ENCODE measurements around the gene ZNF275.
"Not testable (repeated sequence)": the region's sequence is repeated elsewhere in the genome, so short reads cannot be mapped to it uniquely, and the experiment has no call there.

Gene ZNF275

GRCh38 chrX:153319295-153320046 lies 14.5 kb upstream of the ZNF275 start:
- no peak for DNase-seq

DNA sequence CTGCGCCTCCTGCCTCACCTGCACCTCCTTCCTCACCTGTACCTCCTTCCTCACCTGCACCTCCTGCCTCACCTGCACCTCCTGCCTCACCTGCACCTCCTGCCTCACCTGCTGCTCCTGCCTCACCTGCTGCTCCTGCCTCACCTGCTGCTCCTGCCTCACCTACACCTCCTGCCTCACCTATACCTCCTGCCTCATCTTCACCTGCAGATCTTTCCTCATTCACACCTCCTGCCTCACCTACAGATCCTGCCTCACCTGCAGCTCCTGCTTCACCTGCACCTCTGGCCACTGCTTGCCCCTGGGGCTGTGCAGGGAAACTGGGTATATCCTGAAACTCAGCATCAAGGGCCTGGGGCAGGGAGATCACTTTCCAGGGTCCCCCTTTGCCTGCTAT lies 13.9 kb upstream of the ZNF275 start:
- DNase-seq: not testable (repeated sequence)

DNA sequence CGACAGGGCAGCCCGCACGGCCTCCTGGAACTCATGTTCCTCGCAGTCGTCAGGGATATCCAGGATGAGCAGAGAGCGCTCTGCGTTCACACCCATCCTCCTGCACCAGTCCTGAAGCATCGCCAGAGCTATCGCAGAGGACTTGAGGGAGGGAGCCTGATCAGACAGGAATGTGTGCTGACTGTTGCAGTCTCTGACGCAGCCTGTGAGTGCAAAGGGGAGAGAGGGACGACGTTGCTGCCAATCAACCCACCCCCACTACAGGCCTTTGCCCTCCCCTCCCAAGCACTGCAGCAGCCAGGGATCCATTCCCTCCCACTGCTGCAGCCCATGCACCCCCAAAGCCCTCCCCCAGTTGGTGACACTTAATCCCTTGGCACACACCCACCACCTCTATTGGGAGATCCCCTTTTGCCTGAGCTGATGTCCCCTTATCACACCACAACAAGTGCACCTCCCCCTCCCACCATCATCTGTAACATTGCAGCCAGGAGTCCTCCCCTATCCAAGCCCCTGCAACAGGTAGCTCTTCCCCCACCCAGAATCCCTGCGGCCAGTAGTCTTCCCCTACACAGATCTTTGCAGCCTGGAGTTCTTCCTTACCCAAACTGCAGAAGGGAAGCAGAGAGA lies 13.3 kb upstream of the ZNF275 start:
- no peak for DNase-seq

DNA sequence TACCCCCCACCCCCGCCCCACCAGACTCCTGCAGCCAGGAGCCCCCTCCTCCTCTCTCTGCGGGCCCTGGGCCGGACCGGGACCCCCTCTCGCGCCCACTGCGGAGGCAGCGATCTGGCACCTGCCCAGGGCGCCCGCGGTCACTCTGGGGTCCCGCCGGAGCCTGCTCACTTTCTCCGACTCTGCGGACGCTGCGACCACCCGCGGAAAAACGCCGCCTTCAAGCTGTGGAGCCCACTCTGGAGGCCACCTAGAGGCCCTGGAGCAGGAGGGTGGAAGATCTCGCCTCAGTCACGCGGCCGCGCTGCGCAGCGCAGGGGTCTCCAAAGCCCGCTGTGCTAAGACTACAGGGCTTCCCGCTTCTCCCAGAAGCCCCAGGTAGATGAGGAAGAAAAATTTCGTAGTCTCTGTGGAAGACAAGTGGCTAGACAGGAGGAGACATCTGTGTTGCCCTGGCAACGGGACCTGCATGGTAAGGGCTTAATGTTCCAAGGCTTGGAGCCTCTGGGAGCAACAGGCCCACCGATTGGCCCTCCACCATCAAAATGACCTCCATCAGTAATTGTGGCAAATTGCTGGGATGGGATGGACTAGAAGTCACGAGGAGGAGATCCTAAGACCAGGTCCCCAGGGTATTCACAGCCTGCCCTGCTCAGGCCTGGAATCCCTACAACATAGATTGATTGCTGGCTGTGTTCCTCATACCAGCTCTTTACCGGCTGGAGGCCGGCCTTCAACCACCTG lies 12.4 kb upstream of the ZNF275 start, which contains the start of gene PNMA6F:
Gene PNMA6F, minus strand, starts transcription at position 387 of the 744 bp plus-strand sequence. CDS start 1,093 bp downstream, outside the sequence.
- DNase-seq: no peak

DNA sequence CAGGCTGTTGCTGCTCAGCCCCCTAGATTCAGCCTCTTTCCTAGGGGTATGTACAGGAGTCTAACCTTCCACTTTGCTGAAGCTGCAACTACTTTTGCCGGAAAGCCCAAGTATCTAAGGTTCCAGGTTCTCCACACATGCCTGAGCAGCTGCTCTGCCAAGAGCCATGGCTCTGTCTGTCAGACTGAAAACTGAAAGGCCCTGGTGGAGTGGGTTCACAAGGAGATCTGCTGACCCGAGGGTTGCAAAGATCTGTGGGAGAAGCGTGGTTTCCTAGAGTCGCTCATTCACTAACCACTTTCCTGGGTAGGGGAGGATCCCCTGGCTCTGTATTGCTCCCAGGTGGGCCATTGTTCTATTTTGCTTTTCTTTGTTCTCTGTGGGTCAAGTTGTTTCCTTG lies 6.4 kb upstream of the ZNF275 start:
- DNase-seq: no peak

DNA sequence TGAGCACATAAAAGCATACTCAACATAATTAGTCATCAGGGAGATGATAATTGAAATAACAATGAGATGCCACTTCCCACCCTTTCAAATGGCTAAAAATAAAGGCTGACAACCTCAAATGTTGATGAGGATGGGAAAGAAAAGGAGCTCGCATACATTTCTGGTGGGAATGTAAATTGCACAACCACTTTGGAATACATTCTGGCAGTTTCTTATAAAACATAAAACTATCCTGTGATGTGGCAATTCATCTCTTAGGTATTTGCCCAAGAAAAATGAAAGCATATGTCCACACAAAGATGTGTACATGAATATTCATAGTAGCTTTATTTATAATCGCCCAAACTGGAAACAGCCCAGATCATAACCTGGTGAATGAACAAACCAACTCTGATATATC lies 687 bp upstream of the ZNF275 start:
- DNase-seq: no peak

GRCh38 chrX:153334654-153335295 lies 822 bp downstream of the ZNF275 start:
- no peak for DNase-seq

DNA sequence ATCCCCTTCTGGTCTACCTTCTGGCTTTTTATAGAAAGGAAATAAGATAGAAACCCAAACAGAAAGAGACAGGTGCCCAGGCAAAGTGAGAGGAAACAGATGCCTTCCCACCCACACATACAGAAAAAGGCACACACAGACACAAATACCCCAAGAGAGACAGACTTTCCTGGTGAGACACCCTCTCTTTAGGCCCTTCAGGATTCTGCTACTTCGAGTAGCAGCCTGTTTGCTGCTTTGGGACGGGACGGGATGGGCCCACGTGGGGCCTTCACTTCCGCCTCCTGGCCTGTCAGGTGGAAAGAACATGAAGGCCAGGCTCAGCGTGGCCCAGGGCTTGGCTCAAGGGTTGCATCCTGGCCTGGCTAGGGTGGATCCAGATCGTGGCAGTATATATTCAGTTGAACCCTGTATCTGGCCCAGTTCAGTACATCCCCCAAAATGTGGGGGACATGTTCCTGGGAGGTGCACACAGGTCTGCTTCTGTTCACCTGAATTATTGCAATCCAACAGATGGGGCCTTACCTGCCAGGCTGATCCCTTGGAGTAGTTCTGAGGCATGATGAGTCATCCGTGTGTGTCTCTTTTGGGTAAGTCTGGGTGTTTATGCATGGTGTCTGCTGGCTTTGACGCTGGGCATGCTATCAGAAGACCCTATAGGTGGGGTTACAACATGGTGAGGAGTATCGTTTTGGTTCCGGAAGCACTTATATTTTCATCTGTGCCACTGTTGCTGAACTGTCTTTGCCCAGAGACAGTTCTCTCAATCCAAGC lies 2.4 kb downstream of the ZNF275 start:
- no peak for DNase-seq

DNA sequence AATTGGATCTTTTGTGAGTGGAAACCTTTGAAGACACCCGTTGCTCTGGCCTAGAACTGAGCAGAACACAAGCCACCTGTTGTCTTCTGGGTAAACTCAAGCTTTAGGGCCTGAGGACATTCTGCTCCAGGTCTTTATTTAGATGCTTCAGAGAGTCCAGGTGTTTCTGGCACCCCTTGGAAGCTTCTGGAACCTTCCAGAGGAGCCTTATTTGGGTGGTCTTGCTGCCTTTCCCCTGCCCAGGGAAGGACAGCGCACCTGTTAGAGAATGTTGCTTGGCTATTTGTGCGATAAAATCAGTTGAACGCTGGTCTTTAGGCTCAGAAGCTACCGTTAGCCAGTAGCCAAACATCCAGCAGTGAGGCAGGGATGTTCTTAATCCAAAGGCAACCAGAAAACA lies 3.0 kb downstream of the ZNF275 start:
- DNase-seq: no peak

DNA sequence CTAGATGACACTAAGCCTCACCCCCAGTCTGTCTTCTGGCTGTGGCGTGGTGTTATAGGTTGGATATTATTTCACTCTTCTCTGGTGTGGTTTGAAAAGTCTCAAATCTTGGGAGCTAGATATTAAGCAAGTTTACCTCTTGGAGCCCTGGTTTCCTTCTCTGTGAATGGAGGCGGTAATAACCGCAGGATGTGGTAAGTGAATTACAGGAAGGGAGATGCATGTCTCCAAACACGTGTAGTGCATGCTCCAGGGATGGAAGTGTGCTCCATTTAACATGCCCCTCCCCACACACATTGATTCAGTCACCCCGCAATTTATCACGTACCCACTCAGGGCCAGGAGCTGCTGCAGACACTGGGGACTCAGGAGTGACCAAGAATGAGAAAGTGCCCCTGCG lies 4.9 kb downstream of the ZNF275 start:
- no peak for DNase-seq

GRCh38 chrX:153339662-153340061 lies 5.7 kb downstream of the ZNF275 start:
- no peak for DNase-seq

DNA sequence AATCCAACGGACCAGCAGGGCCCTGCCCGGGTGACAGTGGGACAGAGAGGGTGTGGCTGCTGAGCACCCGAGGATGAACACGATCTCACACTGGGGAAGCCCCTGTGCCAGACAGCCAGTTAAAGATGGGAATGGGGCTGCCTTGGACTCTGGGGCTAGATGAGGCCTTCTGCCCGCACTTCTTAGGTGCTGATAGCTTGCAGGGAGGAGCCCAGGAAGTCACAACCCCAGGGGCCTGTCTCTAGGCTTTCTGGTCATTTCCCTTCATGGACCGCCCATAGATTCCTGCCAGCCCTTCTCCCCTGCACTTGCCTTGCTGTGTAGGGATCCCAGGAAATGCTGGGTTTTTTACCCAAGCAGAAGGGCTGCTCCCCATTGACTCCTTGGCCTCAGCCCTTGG lies 6.2 kb downstream of the ZNF275 start:
- DNase-seq: no peak

DNA sequence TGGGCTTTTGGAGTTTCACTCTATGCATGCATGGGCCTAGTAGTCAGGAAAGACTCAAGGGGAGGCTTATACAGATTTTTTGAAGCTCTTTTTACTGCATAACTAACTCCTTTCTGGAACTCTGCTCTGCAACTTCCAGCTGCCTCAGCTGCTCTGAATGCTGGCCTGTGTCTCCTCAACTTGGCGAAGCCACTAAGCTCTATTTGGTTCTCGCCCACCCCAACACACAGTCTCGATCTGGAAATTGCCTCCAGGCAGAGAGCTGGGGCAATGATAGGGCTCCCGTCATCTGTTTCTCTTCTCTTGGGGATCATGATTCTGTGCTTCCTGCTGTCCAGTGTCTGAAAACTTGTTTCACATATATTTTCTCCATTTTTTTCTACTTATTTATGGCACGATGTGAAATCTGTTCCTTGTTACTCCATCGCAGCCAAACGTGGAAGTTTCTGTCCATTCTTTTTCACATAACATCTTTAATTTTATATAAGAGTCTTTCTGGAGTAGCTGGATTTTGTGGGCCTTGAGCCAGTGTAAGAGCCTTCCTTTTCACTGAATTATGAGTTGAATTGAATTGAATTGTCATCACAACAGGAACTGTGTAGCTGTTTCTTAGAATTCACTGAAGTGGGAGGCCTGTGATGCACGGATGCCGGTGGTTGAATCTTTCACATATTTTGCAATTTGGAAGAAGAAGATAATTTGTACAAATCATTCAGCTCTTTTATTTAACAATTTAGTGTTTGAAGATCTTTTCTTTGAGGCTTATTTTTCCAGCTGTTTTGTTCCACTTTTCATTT lies 9.0 kb downstream of the ZNF275 start:
- no peak for DNase-seq

DNA sequence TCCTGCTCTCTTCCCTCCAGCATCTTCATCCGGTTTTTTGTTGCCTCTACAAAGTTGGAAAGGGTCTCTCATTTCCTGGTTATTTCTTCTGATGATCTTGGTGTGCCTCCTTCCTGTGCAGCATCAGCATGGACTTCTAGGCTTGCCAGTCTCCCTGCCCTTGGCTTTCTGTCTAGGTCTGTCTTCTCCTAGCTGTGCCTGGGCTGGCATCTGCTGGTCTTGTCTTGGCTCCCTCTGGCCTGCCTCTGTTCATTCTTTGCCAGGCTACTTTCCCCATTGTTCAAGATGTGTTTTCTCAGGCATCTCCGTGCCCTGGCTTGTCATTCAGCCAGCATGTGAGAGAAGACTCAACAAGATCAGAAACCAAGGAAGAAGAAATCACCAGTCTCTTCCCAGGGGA lies 9.7 kb downstream of the ZNF275 start:
- DNase-seq: no peak

DNA sequence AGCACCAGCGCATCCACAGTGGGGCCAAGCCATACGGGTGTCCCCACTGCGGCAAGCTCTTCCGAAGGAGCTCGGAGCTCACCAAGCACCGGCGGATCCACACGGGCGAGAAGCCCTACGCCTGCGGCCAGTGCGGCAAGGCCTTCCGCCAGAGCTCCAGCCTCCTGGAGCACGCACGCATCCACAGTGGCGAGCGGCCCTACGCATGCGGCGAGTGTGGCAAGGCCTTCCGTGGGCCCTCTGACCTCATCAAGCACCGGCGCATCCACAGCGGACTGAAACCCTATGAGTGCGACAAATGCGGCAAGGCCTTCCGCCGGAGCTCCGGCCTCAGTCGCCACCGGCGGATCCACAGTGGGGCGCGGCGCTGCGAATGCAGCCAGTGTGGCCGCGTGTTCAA lies 13.6 kb downstream of the ZNF275 start:
- no peak for DNase-seq

- no peak for DNase-seq
These were observed 14.5 kb downstream of the ZNF275 start for GRCh38 chrX:153348421-153348820.

DNA sequence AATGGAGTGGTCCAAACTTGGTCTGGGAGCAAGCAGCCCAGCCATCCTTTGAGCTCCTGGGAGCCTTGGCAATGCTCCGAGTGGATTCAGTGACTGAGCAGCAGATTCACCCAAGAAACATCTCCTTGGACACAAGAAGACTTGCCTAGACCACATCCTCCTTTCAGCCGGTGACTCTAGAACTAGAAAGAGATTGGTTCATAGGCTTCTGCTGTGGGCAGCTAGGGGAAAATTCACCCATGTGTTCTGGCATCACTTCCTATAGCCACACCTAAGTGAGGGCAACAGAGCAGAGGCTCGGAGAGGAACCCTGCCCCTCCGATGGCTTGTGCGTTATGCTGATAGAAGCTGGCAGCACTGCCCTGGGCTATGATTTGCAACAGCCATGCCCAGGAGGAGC lies 16.0 kb downstream of the ZNF275 start:
- DNase-seq: no peak

DNA sequence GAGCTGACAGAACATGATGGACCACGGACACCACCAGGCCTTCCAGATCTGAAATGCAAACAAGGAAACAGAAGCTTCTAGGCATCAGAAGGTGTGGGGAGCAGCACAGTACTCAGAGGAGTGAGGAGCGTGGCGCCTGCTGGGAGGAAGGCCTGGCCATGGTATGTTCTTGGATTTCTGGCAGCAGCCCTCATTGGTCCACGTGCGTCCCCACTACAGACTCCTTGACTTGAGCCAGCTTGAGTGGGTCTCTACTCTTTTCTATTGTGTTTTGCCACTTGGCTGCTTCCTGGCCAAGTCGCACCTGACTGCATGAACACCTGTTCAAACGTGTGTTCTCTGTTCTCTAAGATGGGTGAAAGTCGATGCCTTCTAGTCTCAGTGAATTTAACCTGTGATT lies 18.0 kb downstream of the ZNF275 start:
- no peak for DNase-seq

- DNase-seq: no peak
These were observed 18.9 kb downstream of the ZNF275 start for GRCh38 chrX:153352858-153353257.

DNA sequence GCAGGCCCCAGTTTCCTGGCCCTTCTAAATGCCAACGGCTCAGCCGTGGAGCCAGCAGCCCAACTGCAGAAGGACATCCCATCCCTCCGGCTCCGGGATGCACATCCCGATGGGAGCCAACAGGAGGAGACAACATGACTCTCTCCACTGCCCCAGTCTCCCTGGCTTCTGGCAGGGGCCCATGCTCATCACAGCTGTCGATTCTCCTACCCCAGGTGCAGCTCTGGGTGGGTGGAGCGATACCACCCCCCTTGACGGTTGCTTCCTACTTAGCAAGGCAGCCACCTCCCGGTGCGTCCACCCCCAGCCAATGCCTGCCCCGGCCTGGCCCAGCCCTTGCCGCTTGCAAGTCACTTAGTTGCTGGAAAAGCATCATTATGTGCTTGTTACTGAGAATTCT lies 19.5 kb downstream of the ZNF275 start:
- DNase-seq: no peak

GRCh38 chrX:153357877-153358276 lies 23.9 kb downstream of the ZNF275 start:
- no peak for DNase-seq

All from NCI-H774 (cell line).